ENCODE data around the gene PRKACA.
"Not testable (repeated sequence)": the region's sequence is repeated elsewhere in the genome, so short reads cannot be mapped to it uniquely, and the experiment has no call there.

Gene PRKACA

DNA sequence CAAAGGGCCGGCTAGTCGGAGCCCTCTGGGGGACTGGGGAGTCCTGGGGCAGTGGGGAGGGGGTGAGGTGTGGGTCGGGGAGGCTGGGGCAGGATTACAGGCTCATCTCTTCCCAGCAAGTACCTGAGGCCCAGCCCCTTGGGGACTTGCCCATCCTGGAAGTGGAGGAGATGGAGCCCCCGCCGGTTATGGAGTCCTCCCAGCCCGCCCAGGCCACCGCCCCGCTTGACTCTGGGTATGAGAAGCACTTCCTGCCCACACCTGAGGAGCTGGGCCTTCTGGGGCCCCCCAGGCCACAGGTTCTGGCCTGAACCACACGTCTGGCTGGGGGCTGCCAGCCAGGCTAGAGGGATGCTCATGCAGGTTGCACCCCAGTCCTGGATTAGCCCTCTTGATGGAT lies 65.6 kb downstream of the PRKACA start:
- DNase-seq, result no peak

- DNase-seq, result not testable (repeated sequence)
These were observed 66.6 kb downstream of the PRKACA start for GRCh38 chr19:14050961-14051360.

DNA sequence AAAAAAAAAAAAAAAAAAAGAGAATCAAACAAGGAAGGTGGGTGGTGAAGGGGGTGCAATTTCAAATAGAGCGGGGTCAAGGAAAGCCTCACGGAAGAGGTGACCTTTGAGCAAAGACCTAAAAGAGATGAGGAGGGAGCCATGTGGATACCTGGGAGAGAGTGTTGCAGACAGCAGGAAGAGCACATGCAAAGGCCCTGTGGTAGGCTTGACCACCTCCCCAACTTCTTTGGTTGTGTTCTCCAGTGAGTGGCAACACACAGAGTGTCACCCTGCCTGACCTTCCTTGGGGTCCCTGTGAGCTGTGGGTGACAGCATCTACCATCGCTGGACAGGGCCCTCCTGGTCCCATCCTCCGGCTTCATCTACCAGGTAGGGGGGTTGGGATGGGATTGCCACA lies 67.0 kb downstream of the PRKACA start:
- DNase-seq, result no peak

- DNase-seq, result peak in 8 of 51 donors; percentile 1 to 29 (median 4)
These were observed 69.0 kb downstream of the PRKACA start for GRCh38 chr19:14048443-14049153.

DNA sequence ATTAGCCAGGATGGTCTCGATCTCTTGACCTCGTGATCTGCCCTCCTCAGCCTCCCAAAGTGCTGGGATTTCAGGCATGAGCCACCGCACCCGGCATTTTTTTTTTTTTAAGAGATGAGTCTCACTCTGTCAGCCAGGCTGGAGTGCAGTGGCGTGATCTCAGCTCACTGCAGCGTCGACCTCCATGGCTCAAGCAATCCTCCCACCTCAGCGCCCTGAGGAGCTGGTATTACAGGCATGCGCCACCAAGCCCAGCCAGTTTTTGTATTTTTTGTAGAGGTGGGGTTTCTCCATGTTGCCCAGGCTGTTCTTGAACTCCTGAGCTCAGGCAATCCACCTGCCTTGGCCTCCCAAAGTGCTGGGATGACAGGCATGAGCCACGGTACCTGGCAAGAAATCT lies 69.7 kb downstream of the PRKACA start:
- not testable (repeated sequence) for DNase-seq

- DNase-seq, result peak in 19 of 51 donors; percentile 2 to 43 (median 9)
These were observed 74.6 kb downstream of the PRKACA start for GRCh38 chr19:14042659-14043608.

Data from hypothalamus (tissue), 51 donors.